Hepatocyte (in vitro differentiated cells): Measurements from ENCODE around the gene OSGEP. TPM values are rescaled to one million over a fixed set of nuclear protein-coding genes. Genes with fewer than 3 reads are reported as not detected.

Source experiments
- DNase-seq: peaks from one replicate; pipeline ENCODE4 v3.0.0-alpha.2; 2016; ENCODE audit warnings: low spot score
- H2AFZ ChIP-seq: fragments of 200-600 bp; sonication (generic); 2 replicates; pipeline ENCODE4 v1.6.0; 2016; ENCODE audit warnings: antibody characterized with exemption, mild to moderate bottlenecking
- H3K27ac ChIP-seq: fragments of 200-600 bp; sonication (generic); 2 replicates; pipeline ENCODE4 v1.5.1; 2016; ENCODE audit warnings: mild to moderate bottlenecking
- H3K27me3 ChIP-seq: fragments of 200-600 bp; sonication (generic); 2 replicates; pipeline ENCODE4 v1.6.1; 2016
- H3K36me3 ChIP-seq: fragments of 200-600 bp; sonication (generic); replicated peaks from 2 replicates; pipeline ENCODE4 v1.5.1; 2016; ENCODE audit warnings: low read depth; ENCODE audit not compliant: insufficient read depth
- H3K4me1 ChIP-seq: fragments of 200-600 bp; sonication (generic); 2 replicates; pipeline ENCODE4 v1.5.1; 2016; ENCODE audit warnings: mild to moderate bottlenecking, moderate library complexity; ENCODE audit not compliant: insufficient read depth
- H3K4me2 ChIP-seq: fragments of 200-600 bp; sonication (generic); 2 replicates; pipeline ENCODE4 v1.6.0; 2016
- H3K4me3 ChIP-seq: fragments of 200-600 bp; sonication (generic); 2 replicates; pipeline ENCODE4 v1.5.1; 2016; ENCODE audit warnings: mild to moderate bottlenecking
- H3K79me2 ChIP-seq: fragments of 200-600 bp; sonication (generic); 2 replicates; pipeline ENCODE4 v1.6.0; 2017; ENCODE audit warnings: mild to moderate bottlenecking
- H3K9me2 ChIP-seq: fragments of 200-600 bp; sonication (generic); replicated peaks from 2 replicates; pipeline ENCODE4 v1.6.0; 2017; ENCODE audit warnings: mild to moderate bottlenecking; ENCODE audit not compliant: insufficient read depth
- H3K9me3 ChIP-seq: fragments of 200-600 bp; sonication (generic); 2 replicates; pipeline ENCODE4 v1.5.1; 2016; ENCODE audit warnings: low read depth, mild to moderate bottlenecking
- H4K20me1 ChIP-seq: fragments of 200-600 bp; sonication (generic); 2 replicates; pipeline ENCODE4 v1.6.0; 2016; ENCODE audit warnings: mild to moderate bottlenecking; ENCODE audit not compliant: insufficient read depth, poor library complexity, severe bottlenecking
- CTCF ChIP-seq: fragments of 200-600 bp; sonication (generic); IDR thresholded peaks from 2 replicates; pipeline ENCODE4 v1.5.1; 2016; ENCODE audit warnings: antibody characterized with exemption, mild to moderate bottlenecking; ENCODE audit not compliant: poor library complexity
- EZH2 ChIP-seq: fragments of 200-600 bp; sonication (generic); IDR thresholded peaks from 2 replicates; pipeline ENCODE4 v1.6.1; 2016; ENCODE audit warnings: antibody characterized with exemption, mild to moderate bottlenecking, borderline replicate concordance
- EZH2phosphoT487 ChIP-seq: fragments of 200-600 bp; sonication (generic); IDR thresholded peaks from one replicate; pipeline ENCODE4 v1.6.1; 2018; ENCODE audit warnings: antibody characterized with exemption, mild to moderate bottlenecking, low read depth, moderate library complexity; ENCODE audit not compliant: unreplicated experiment, severe bottlenecking
- WGBS: methylation state at CpG from one replicate; pipeline ENCODE4 v1.1.6; 2016; ENCODE audit warnings: low lambda C conversion rate; ENCODE audit errors: missing lambda C conversion rate; 5-methylcytosine and 5-hydroxymethylcytosine counted together
- polyA plus RNA-seq: library from polyadenylated mRNA; unstranded; fragments of >200 nt; fragmentation: Nextera tagmentation; extraction: Ambion mirVana; gene quantifications from 2 replicates; pipeline ENCODE4 v1.2.1, GENCODE V29; 2016
- total RNA-seq: library from RNA; depleted of rRNA; stranded (reverse); fragments of >200 nt; gene quantifications from 2 replicates; pipeline ENCODE4 v1.2.3, GENCODE V29; 2014

The OSGEP gene
- total and polyA plus RNA-seq, 2 experiments from 2014 or later, result 36.2 to 60.1 TPM

GRCh38 chr14:20416223-20416622, 38.4 kb downstream of the OSGEP start:
- Histone ChIP-seq H3K27ac (peak overlapping the region; percentile 84), H3K36me3 (no peaks in the 10 kb centered on the region), H3K27me3 (no peaks in the 10 kb centered on the region), H3K4me3 (no peak overlapping the region), H3K9me3 (no peaks in the 10 kb centered on the region), H3K79me2 (peaks cover 12% of the 10 kb centered on the region), H3K4me2 (peak overlapping the region; percentile 45), H4K20me1 (no peaks in the 10 kb centered on the region), H3K9me2 (no peaks in the 10 kb centered on the region), H2AFZ (no peak overlapping the region), H3K4me1 (peaks cover 17% of the 10 kb centered on the region)
- WGBS, result 86% methylated on average over 2 of the region's 2 CpGs
- DNase-seq, result no peak
- TF ChIP-seq EZH2phosphoT487, result no peak
- no peak for TF ChIP-seq EZH2
- no peak for TF ChIP-seq CTCF

GRCh38 chr14:20415782-20416206, 38.8 kb downstream of the OSGEP start:
- Histone ChIP-seq H3K79me2 (peaks cover 16% of the 10 kb centered on the region), H3K4me1 (peaks cover 17% of the 10 kb centered on the region), H4K20me1 (no peaks in the 10 kb centered on the region), H3K27me3 (no peaks in the 10 kb centered on the region), H3K36me3 (no peaks in the 10 kb centered on the region), H3K9me2 (no peaks in the 10 kb centered on the region), H3K4me2 (peak overlapping the region; percentile 45), H3K9me3 (no peaks in the 10 kb centered on the region), H3K27ac (peak overlapping the region; percentile 84), H2AFZ (no peak overlapping the region), H3K4me3 (no peak overlapping the region)
- TF ChIP-seq CTCF, result peak; percentile 53
- no peak for TF ChIP-seq EZH2phosphoT487
- DNase-seq, result peak; percentile 58
- 58% methylated on average over 3 of the region's 3 CpGs for WGBS

- H3K9me2 ChIP-seq, result no peaks in the 10 kb centered on the region
- TF ChIP-seq EZH2phosphoT487, result no peak
- no peak for TF ChIP-seq CTCF
- TF ChIP-seq EZH2, result no peak
- peak overlapping the region; percentile 90 for H2AFZ ChIP-seq
- H3K27me3 ChIP-seq, result no peaks in the 10 kb centered on the region
- H4K20me1 ChIP-seq, result no peaks in the 10 kb centered on the region
- H3K36me3 ChIP-seq, result no peaks in the 10 kb centered on the region
- H3K27ac ChIP-seq, result peak overlapping the region; percentile 98
- DNase-seq, result peak; percentile 43
- peak overlapping the region; percentile 62 for H3K4me3 ChIP-seq
- peak overlapping the region; percentile 81 for H3K4me2 ChIP-seq
- no peaks in the 10 kb centered on the region for H3K9me3 ChIP-seq
- H3K79me2 ChIP-seq, result peaks cover 32% of the 10 kb centered on the region
- WGBS, result under 1% methylated on average over 9 of the region's 9 CpGs
- peaks cover 8% of the 10 kb centered on the region for H3K4me1 ChIP-seq
Observed at GRCh38 chr14:20413744-20414082, 40.9 kb downstream of the OSGEP start.
